ENCODE data around the gene RAB12.

RAB12 gene

DNA sequence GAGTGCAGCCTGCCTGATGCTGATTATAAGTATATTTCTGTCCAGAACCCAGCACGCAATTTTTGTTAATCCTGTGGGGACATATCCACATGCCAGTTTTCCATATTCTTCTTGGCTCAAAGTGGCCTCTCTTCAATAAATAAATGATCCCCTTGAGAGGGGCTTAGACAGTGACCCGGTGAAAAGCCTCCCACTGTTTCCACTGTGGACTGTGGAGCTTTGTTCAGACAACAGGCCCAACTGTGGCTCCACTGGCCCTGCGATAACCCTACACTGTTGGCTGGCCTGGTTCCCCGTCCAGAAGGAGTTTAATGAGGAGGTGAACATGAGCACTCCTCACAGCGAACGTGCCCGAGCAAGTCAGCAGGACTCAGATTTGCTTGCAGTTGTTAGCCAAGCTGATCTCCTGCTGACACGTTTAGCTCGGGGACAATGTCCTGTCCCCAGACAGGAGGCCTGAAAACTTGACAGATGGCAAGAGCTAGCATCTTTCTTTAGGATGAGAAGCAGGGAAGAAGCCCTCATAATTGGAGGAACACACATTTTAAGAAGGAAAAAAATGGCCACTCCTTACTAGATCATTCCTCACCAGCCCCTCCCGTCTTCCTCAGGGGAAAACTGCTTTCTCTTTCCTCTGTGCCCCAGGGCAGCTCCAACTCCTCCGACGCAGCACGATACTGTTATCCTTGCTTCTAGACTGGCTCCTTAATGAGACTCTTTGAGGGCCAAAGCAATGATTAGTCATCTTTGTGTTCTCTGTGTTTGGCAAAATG is 76.1 kb downstream of the RAB12 start:
- no peak for DNase-seq (ENCODE audit: low read depth)

DNA sequence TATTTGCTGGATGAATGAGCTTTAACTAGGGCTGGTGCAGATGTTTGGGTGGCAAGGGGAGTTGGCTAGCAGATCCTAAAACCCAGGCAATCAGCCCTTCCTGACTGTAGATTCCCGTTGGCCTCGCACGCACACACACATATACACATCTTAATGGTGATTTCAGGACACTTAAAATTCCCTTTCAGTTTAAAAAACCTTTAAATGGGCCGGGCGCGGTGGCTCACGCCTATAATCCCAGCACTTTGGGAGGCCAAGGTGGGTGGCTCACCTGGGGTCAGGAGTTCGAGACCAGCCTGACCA is 76.6 kb downstream of the RAB12 start:
- no peak for DNase-seq (ENCODE audit: low read depth)

- DNase-seq (ENCODE audit: low read depth) = no peak
Observed at GRCh38 chr18:8686611-8687010, 77.4 kb downstream of the RAB12 start.

- no peak for DNase-seq (ENCODE audit: low read depth)
Observed at GRCh38 chr18:8688216-8688800, 79.1 kb downstream of the RAB12 start.

DNA sequence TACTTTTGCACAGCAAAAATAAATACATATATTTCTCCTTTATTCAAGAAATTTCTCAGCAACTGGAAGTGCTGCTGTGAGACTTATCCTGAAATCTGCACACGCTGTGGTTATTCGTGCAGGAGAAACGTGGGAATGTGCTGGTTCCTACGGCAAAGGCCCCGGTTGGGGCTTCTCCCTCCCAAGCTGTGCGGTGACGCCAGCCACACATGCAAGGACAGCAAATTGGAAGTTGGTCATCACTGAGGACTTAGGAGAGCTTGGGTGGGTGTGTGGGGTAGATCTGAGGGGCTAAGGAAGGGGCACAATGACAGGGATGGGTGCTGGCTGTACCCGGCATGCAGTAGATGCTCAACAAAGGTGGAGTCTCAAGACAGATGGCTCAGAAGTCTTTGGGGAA is 79.6 kb downstream of the RAB12 start:
- DNase-seq (ENCODE audit: low read depth) = no peak

All from CMK (cell line).